Astrocyte (in vitro differentiated cells and primary cell): Measurements from ENCODE around the gene WIPF2. TPM values are rescaled to one million over a fixed set of nuclear protein-coding genes. Genes with fewer than 3 reads are reported as not detected.
A peak's percentile ranks its signal among the peaks of the same experiment; 100 is the strongest.

Source experiments
- DNase-seq: peaks from one replicate; pipeline ENCODE4 v3.0.0-alpha.2; 2010; ENCODE audit warnings: low read depth
- FAIRE-seq: peaks from 2 replicates; lab custom pipeline; 2011; peaks lifted over from hg19 to GRCh38; lab: Jason Lieb, UNC
- H2AFZ ChIP-seq: 2 replicates; pipeline ENCODE4 v1.6.0; 2012; ENCODE audit warnings: low read depth, low read length, inconsistent platforms
- H3K27ac ChIP-seq: 2 replicates; pipeline ENCODE4 v1.5.1; 2011; ENCODE audit warnings: low read depth, low read length, inconsistent platforms
- H3K27me3 ChIP-seq: 2 replicates; pipeline ENCODE4 v1.6.0; 2011; ENCODE audit warnings: low read length, inconsistent platforms; ENCODE audit not compliant: insufficient read depth
- H3K36me3 ChIP-seq: 2 replicates; pipeline ENCODE4 v1.5.1; 2011; ENCODE audit warnings: low read length, inconsistent platforms; ENCODE audit not compliant: insufficient read depth
- H3K4me1 ChIP-seq: 2 replicates; pipeline ENCODE4 v1.5.1; 2011; ENCODE audit warnings: low read length, inconsistent platforms; ENCODE audit not compliant: insufficient read depth
- H3K4me2 ChIP-seq: 2 replicates; pipeline ENCODE4 v1.6.0; 2012; ENCODE audit warnings: low read length, inconsistent platforms
- H3K4me3 ChIP-seq: 2 replicates; pipeline ENCODE4 v1.5.1; 2011; ENCODE audit warnings: low read depth, mild to moderate bottlenecking, low read length, inconsistent platforms; ENCODE audit not compliant: insufficient read depth
- H3K79me2 ChIP-seq: 2 replicates; pipeline ENCODE4 v1.6.0; 2012; ENCODE audit warnings: mild to moderate bottlenecking, low read length, inconsistent platforms; ENCODE audit not compliant: insufficient read depth
- H3K9ac ChIP-seq: 2 replicates; pipeline ENCODE4 v1.6.0; 2012; ENCODE audit warnings: mild to moderate bottlenecking, low read length, inconsistent platforms
- H3K9me3 ChIP-seq: 2 replicates; pipeline ENCODE4 v1.5.1; 2012; ENCODE audit warnings: low read depth, mild to moderate bottlenecking, low read length, inconsistent platforms; ENCODE audit not compliant: insufficient read depth
- H4K20me1 ChIP-seq: 2 replicates; pipeline ENCODE4 v1.6.0; 2012; ENCODE audit warnings: low read length, inconsistent platforms; ENCODE audit not compliant: insufficient read depth
- H3K27ac Mint-ChIP-seq: one replicate; pipeline ENCODE4 v1.8.0; 2021; ENCODE audit warnings: mild to moderate bottlenecking, mixed read lengths; ENCODE audit not compliant: unreplicated experiment
- H3K27me3 Mint-ChIP-seq: one replicate; pipeline ENCODE4 v1.8.0; 2021; ENCODE audit warnings: low read depth, mixed read lengths; ENCODE audit not compliant: unreplicated experiment
- H3K36me3 Mint-ChIP-seq: one replicate; pipeline ENCODE4 v1.8.0; 2021; ENCODE audit warnings: low read depth, mixed read lengths; ENCODE audit not compliant: unreplicated experiment
- H3K4me1 Mint-ChIP-seq: one replicate; pipeline ENCODE4 v1.8.0; 2021; ENCODE audit warnings: low read depth, mixed read lengths; ENCODE audit not compliant: unreplicated experiment
- H3K4me3 Mint-ChIP-seq: one replicate; pipeline ENCODE4 v1.8.0; 2021; ENCODE audit warnings: mild to moderate bottlenecking, moderate library complexity, mixed read lengths; ENCODE audit not compliant: unreplicated experiment
- H3K9me3 Mint-ChIP-seq: one replicate; pipeline ENCODE4 v1.8.0; 2021; ENCODE audit warnings: mild to moderate bottlenecking, mixed read lengths; ENCODE audit not compliant: unreplicated experiment
- EZH2 ChIP-seq: IDR thresholded peaks from 2 replicates; pipeline ENCODE4 v1.6.1; 2012; ENCODE audit warnings: mild to moderate bottlenecking, low read length, inconsistent platforms; ENCODE audit not compliant: insufficient read depth
- total RNA-seq: library from RNA; stranded (reverse); gene quantifications from 2 replicates; pipeline ENCODE4 v1.2.1, GENCODE V29; 2021
- TF ChIP-seq, protein P1 (sequence below): IDR thresholded peaks from 2 replicates; pipeline ENCODE4 v1.5.1; 2011; ENCODE audit warnings: low read depth, mild to moderate bottlenecking, inconsistent platforms, low read length, moderate library complexity; ENCODE audit not compliant: insufficient read depth

Gene WIPF2
- total RNA-seq, 1 donor from 2014 or later: 30.7 TPM

DNA sequence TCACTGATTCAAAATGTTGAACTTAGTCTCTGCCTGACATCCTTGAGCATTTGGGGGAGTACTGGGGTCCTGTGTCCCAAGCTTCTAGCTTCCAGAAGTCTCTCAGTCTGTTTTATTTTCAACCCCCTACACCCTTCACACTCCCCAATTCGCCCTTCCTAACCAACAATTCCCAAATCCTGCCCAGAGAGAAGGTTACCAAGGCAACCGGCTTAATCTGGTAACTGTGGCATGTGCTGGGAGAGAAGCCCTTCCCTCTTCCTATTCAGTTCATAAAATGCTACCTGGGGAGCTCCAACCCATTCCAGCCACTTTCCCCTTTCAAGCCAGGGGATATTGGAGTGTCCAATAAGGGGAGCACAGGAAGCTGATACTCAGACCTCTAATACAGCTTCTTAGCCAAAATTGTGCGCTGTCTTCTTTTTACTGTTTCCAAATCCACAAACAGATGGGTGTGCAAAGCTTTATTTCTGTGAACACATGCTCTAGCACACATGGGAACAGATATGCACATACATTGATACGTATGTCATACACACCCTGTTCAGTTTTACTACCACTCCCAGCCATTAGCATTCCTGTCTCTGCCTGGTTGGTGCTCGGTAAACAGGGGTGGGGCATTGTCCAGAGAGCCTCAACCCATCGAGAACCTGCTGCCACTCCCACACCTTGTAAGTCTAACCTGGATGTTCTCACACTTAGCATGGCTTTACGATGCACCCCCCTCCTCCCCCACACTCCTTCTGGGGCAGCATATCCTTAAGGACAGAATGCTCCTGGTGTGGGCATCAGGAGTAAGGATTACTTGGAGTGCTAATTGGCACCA is 43.0 kb upstream of the WIPF2 start:
- Histone ChIP-seq H3K79me2 (peaks cover 3% of the 10 kb centered on the region), H3K9me3 (no peaks in the 10 kb centered on the region), H3K27ac (no peak overlapping the region), H3K36me3 (peaks cover 17% of the 10 kb centered on the region), H2AFZ (no peak overlapping the region), H3K4me3 (no peak overlapping the region), H3K9ac (no peak overlapping the region), H3K4me1 (peaks cover 23% of the 10 kb centered on the region), H3K4me2 (no peak overlapping the region), H4K20me1 (peaks cover 36% of the 10 kb centered on the region), H3K27me3 (no peaks in the 10 kb centered on the region)
- no peak for DNase-seq
- peaks cover 14% of the 10 kb centered on the region for H3K36me3 Mint-ChIP-seq
- H3K27ac Mint-ChIP-seq: peak overlapping the region; percentile 7
- no peak overlapping the region for H3K4me3 Mint-ChIP-seq
- no peaks in the 10 kb centered on the region for H3K27me3 Mint-ChIP-seq
- H3K9me3 Mint-ChIP-seq: no peaks in the 10 kb centered on the region
- H3K4me1 Mint-ChIP-seq: peaks cover 19% of the 10 kb centered on the region
- no peak for FAIRE-seq
- TF ChIP-seq, protein P1, sequence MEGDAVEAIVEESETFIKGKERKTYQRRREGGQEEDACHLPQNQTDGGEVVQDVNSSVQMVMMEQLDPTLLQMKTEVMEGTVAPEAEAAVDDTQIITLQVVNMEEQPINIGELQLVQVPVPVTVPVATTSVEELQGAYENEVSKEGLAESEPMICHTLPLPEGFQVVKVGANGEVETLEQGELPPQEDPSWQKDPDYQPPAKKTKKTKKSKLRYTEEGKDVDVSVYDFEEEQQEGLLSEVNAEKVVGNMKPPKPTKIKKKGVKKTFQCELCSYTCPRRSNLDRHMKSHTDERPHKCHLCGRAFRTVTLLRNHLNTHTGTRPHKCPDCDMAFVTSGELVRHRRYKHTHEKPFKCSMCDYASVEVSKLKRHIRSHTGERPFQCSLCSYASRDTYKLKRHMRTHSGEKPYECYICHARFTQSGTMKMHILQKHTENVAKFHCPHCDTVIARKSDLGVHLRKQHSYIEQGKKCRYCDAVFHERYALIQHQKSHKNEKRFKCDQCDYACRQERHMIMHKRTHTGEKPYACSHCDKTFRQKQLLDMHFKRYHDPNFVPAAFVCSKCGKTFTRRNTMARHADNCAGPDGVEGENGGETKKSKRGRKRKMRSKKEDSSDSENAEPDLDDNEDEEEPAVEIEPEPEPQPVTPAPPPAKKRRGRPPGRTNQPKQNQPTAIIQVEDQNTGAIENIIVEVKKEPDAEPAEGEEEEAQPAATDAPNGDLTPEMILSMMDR: no peak
- TF ChIP-seq EZH2: no peak

DNA sequence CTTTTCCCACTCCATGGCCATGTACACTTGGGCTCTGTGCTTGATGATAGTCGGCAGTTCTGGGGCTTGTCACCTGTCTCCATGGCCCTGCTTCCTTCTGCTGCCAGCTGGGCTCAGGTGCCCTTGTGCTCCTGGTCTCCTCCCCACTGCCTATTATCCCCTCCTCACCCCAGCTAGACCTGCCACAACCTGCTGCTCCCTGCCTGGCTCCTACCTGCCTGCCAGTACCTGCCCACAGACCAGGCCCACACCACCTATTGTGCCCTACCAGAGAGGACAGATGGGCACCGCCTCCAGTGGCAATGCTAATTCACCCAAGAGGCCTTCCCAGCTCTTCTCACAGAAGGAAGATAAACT is 42.4 kb upstream of the WIPF2 start:
- Histone ChIP-seq H3K79me2 (peaks cover 3% of the 10 kb centered on the region), H3K9ac (peak overlapping the region; percentile 29), H3K4me1 (peaks cover 19% of the 10 kb centered on the region), H3K4me3 (peak overlapping the region; percentile 13), H3K27me3 (no peaks in the 10 kb centered on the region), H2AFZ (no peak overlapping the region), H3K9me3 (no peaks in the 10 kb centered on the region), H3K4me2 (peak overlapping the region; percentile 87), H3K36me3 (peaks cover 11% of the 10 kb centered on the region), H4K20me1 (peaks cover 30% of the 10 kb centered on the region), H3K27ac (no peak overlapping the region)
- no peaks in the 10 kb centered on the region for H3K9me3 Mint-ChIP-seq
- H3K27me3 Mint-ChIP-seq: no peaks in the 10 kb centered on the region
- TF ChIP-seq EZH2: no peak
- TF ChIP-seq, protein P1: no peak
- peak overlapping the region; percentile 64 for H3K4me3 Mint-ChIP-seq
- H3K4me1 Mint-ChIP-seq: peaks cover 19% of the 10 kb centered on the region
- no peak overlapping the region for H3K27ac Mint-ChIP-seq
- DNase-seq (no peak), FAIRE-seq (no peak)
- peaks cover 14% of the 10 kb centered on the region for H3K36me3 Mint-ChIP-seq

DNA sequence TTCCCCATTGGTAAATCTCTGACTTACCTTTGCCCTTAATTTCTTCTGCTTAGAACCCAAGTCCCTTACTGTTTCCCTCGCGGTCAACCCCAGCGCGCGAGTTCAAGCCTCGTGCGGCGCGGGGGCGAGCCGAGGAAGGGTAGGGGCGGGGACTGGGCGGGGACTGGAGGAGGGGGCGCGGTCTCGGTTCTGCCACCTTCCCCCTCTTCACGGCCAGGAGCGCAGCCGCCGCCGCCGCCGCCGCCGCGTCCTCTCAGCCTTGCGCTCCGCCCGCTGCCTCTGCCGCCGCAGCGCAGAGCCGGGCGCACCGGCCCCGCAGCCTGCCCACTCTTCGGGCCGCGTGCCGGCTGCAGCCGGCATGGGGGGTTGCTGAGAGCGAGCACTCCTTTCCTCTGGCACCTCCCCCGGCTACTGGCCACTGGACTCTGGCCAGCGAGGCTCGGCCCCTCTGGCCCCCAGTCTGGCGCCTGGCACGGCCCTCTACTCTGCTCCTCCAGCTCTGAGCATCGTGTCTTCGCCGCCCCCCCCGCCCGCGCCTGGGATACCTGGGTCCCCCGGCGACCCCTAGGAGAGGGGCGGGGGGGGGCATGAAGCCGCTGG is 41.7 kb upstream of the WIPF2 start, which contains the start of gene RAPGEFL1:
Gene RAPGEFL1, plus strand, starts transcription at position 196 of the 600 bp plus-strand sequence. Its CDS starts 392 bp downstream, at position 588.
- no peaks in the 10 kb centered on the region for H3K9me3 ChIP-seq
- peaks cover 8% of the 10 kb centered on the region for H3K36me3 Mint-ChIP-seq
- peaks cover 16% of the 10 kb centered on the region for H3K4me1 Mint-ChIP-seq
- peaks cover 3% of the 10 kb centered on the region for H3K79me2 ChIP-seq
- H3K9ac ChIP-seq: peak within 1 kb of the TSS; percentile 46
- H3K27ac Mint-ChIP-seq: no peak within 1 kb of the TSS
- H3K27ac ChIP-seq: no peak within 1 kb of the TSS
- no peaks in the 10 kb centered on the region for H3K27me3 Mint-ChIP-seq
- peak within 1 kb of the TSS; percentile 87 for H3K4me2 ChIP-seq
- peak within 1 kb of the TSS; percentile 64 for H3K4me3 Mint-ChIP-seq
- peak within 1 kb of the TSS; percentile 54 for H3K4me3 ChIP-seq
- H3K27me3 ChIP-seq: no peaks in the 10 kb centered on the region
- peaks cover 4% of the 10 kb centered on the region for H3K36me3 ChIP-seq
- FAIRE-seq (no peak), DNase-seq (peak; percentile 30)
- peaks cover 25% of the 10 kb centered on the region for H4K20me1 ChIP-seq
- no peaks in the 10 kb centered on the region for H3K9me3 Mint-ChIP-seq
- no peak within 1 kb of the TSS for H2AFZ ChIP-seq
- TF ChIP-seq, protein P1: no peak
- no peak for TF ChIP-seq EZH2
- H3K4me1 ChIP-seq: peaks cover 19% of the 10 kb centered on the region
